T-helper 17 cell (primary cell): ENCODE data around the gene LSM14A. TPM values are rescaled to one million over a fixed set of nuclear protein-coding genes. Genes with fewer than 3 reads are reported as not detected.
A peak's percentile ranks its signal among the peaks of the same experiment; 100 is the strongest.
"Not testable (repeated sequence)": the region's sequence is repeated elsewhere in the genome, so short reads cannot be mapped to it uniquely, and the experiment has no call there.

Experiments used
- ATAC-seq: fragments of 150-1000 bp; cut with Tn5 transposase; 2 replicates; pipeline ENCODE4 v1.10.0; 2021; ENCODE audit warnings: mild to moderate bottlenecking, moderate library complexity
- DNase-seq, 3 donors: peaks; one replicate each; pipeline versions ENCODE4 v3.0.0 to v3.0.0-alpha.2; 2020 to 2021
- H3K9me3 ChIP-seq: one replicate; pipeline ENCODE4 v1.7.0; 2013; ENCODE audit warnings: low read length, mild to moderate bottlenecking; ENCODE audit not compliant: control insufficient read depth, poor library complexity, severe bottlenecking
- H3K27ac Mint-ChIP-seq: one replicate; pipeline ENCODE4 v1.8.0; 2022; ENCODE audit warnings: mild to moderate bottlenecking, moderate library complexity, mixed read lengths
- H3K27me3 Mint-ChIP-seq: one replicate; pipeline ENCODE4 v1.8.0; 2022; ENCODE audit warnings: mixed read lengths
- H3K36me3 Mint-ChIP-seq: one replicate; pipeline ENCODE4 v1.8.0; 2022; ENCODE audit warnings: low read depth, mixed read lengths
- H3K4me1 Mint-ChIP-seq: one replicate; pipeline ENCODE4 v1.8.0; 2022; ENCODE audit warnings: mild to moderate bottlenecking, mixed read lengths
- H3K4me3 Mint-ChIP-seq: one replicate; pipeline ENCODE4 v1.8.0; 2022; ENCODE audit warnings: mild to moderate bottlenecking, moderate library complexity, mixed read lengths
- total RNA-seq, 4 donors: library from RNA in 2 of 4; stranded (reverse) in 2 of 4; gene quantifications; one replicate each; pipeline ENCODE4 v1.2.3 and lab custom pipeline; 2022 to 2026

LSM14A gene
- total RNA-seq, 2 donors from 2014 or later: 150 to 177 TPM

DNA sequence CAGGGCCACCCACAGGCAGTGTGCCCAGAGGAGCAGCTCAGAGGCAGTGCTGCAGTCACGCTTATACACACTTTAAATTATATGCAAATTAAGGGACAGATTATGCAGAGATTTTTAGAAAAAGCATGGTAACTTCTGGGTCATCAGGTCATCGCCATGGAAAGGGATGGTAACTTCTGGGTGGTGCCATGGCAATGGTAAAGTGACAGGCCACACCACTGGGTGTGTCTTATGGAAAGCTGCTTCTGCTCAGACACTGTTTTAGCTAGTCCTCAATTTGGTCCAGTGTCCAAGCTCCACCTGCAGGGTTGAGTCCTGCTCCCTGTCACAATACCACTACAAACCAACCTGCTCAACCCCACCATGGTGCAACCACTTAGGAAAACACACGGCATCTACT is 29.9 kb upstream of the LSM14A start:
- no peaks in the 10 kb centered on the region for H3K36me3 Mint-ChIP-seq
- H3K4me1 Mint-ChIP-seq: peaks cover 2% of the 10 kb centered on the region
- no peaks in the 10 kb centered on the region for H3K27me3 Mint-ChIP-seq
- no peak overlapping the region for H3K4me3 Mint-ChIP-seq
- no peak overlapping the region for H3K27ac Mint-ChIP-seq
- DNase-seq (no peak), ATAC-seq (no peak)
- H3K9me3 ChIP-seq: no peaks in the 10 kb centered on the region

DNA sequence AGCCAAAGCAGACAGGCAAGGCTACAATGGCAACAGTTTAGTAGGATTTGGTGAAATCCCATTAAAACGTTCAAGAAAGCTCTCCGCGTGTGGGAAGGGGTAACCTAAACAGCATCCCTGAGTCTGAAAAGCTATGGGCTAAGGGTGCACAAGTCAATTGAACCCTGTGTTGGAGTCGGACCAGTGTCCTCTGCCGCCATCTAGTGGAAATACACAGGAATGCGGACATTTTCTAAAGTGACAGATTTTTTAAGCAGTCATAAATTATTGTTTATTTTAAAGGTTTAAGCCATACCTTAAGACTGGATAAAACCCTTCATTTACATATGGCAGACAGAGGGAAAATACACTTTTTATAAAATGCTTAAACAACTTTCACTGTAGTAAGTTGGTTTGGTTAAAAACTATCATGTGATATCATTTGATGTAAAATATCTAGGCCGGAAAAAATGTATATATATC is 26.5 kb upstream of the LSM14A start:
- H3K9me3 ChIP-seq: no peaks in the 10 kb centered on the region

GRCh38 chr19:34148658-34149185 is 23.6 kb upstream of the LSM14A start:
- Mint-ChIP-seq H3K4me1 (peaks cover 2% of the 10 kb centered on the region), H3K27me3 (peaks cover 6% of the 10 kb centered on the region), H3K4me3 (no peak overlapping the region), H3K27ac (no peak overlapping the region), H3K36me3 (no peaks in the 10 kb centered on the region)
- ATAC-seq (no peak), DNase-seq (no peak)
- no peaks in the 10 kb centered on the region for H3K9me3 ChIP-seq

More for the DNA sequence above, 26.5 kb upstream of the LSM14A start:
- Mint-ChIP-seq H3K4me1 (peaks cover 2% of the 10 kb centered on the region), H3K36me3 (no peaks in the 10 kb centered on the region), H3K4me3 (no peak overlapping the region), H3K27ac (no peak overlapping the region), H3K27me3 (no peaks in the 10 kb centered on the region)
- ATAC-seq (peak; percentile 67), DNase-seq (peak; percentile 12 to 41 (median 24))

DNA sequence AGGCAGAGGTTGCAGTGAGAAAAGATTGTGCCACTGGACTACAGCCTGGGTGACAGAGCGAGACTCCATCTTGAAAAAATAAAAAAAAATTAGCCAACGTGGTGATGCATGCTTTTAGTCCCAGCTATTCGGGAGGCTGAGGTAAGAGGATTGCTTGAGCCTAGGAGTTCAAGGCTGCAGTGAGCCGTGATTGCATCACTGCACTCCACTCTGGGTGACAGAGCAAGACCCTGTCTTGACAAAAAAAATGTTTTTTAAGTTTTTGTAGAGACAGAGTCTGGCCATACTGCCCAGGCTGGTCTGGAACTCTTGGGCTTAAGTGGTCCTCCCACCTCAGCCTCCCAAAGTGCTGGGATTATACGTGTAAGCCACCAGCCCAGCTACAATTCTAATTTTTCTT is 22.4 kb upstream of the LSM14A start:
- no peak for ATAC-seq
- Mint-ChIP-seq H3K4me1 (peaks cover 2% of the 10 kb centered on the region), H3K4me3 (no peak overlapping the region), H3K36me3 (no peaks in the 10 kb centered on the region), H3K27me3 (peaks cover 6% of the 10 kb centered on the region), H3K27ac (no peak overlapping the region)
- DNase-seq: no peak
- no peaks in the 10 kb centered on the region for H3K9me3 ChIP-seq

DNA sequence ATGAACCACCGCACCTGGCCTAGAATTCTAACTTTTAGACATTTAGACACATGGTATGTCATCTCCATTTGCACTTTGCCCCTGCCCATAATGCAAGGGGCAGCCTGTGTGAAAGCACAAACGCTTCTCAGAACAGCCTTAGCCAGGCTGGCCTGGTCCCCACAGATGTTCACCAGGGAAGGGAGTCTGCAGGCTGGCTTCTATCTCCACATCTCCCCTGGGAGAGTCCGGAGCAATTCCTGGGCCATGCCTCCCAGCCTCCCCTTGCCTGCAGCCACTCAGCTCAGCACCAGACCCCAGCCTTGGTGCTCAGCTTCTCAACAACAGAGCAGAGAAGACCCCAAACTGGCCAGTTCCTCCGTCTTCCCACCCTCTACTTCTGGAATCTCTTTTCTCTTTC is 21.7 kb upstream of the LSM14A start:
- H3K27ac Mint-ChIP-seq: peak overlapping the region; percentile 11
- H3K4me1 Mint-ChIP-seq: peaks cover 2% of the 10 kb centered on the region
- no peaks in the 10 kb centered on the region for H3K36me3 Mint-ChIP-seq
- no peak for DNase-seq
- peaks cover 6% of the 10 kb centered on the region for H3K27me3 Mint-ChIP-seq
- ATAC-seq: no peak
- no peak overlapping the region for H3K4me3 Mint-ChIP-seq
- H3K9me3 ChIP-seq: no peaks in the 10 kb centered on the region

GRCh38 chr19:34151439-34151838 is 20.9 kb upstream of the LSM14A start:
- no peak for ATAC-seq
- H3K4me1 Mint-ChIP-seq: peaks cover 2% of the 10 kb centered on the region

DNA sequence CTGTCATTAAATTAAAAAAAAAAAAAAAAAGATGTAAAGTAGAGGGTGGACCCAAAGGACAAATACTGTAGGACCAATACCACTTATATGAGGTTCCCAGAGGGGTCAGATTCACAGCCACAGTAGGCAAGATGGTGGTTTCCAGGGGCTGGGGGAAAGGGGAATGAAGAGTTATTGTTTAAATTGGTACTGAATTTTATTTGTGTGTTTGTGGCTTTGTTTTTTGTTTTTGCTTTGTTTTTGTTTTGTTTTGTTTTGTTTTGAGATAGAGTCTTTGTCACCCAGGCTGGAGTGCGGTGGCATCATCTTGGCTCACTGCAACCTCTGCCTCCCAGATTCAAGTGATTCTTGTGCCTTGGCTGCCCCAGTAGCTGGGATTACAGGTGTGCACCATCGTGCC is 17.9 kb upstream of the LSM14A start:
- Mint-ChIP-seq H3K36me3 (no peaks in the 10 kb centered on the region), H3K4me1 (peaks cover 2% of the 10 kb centered on the region), H3K27ac (no peak overlapping the region), H3K27me3 (peaks cover 6% of the 10 kb centered on the region), H3K4me3 (no peak overlapping the region)
- ATAC-seq (no peak), DNase-seq (no peak)
- H3K9me3 ChIP-seq: no peaks in the 10 kb centered on the region

More at GRCh38 chr19:34151439-34151838, 20.9 kb upstream of the LSM14A start:
- Mint-ChIP-seq H3K27ac (no peak overlapping the region), H3K27me3 (peaks cover 6% of the 10 kb centered on the region), H3K4me3 (no peak overlapping the region), H3K36me3 (no peaks in the 10 kb centered on the region)
- no peak for DNase-seq
- H3K9me3 ChIP-seq: no peaks in the 10 kb centered on the region

DNA sequence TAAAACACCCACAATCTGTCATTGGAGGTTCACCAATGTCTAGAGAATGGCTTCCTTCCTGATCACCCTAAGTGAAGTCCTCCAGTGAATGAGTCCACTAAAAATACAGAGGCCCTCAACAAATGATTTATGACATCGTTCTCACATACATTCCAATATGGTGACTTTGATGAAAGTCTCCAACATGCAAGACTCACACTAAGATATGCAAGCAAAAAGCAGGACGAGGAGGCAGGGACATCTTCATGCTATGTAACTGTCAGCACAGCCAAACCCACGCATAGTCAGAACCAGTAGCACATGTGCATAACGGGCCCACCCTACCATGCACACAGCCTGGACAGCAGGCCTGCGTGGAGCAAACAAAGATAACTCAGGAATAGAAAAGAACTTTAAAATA is 16.6 kb upstream of the LSM14A start:
- peaks cover 6% of the 10 kb centered on the region for H3K27me3 Mint-ChIP-seq
- peaks cover 2% of the 10 kb centered on the region for H3K4me1 Mint-ChIP-seq
- H3K36me3 Mint-ChIP-seq: no peaks in the 10 kb centered on the region
- no peak overlapping the region for H3K27ac Mint-ChIP-seq
- no peak overlapping the region for H3K4me3 Mint-ChIP-seq
- DNase-seq (no peak), ATAC-seq (no peak)
- no peaks in the 10 kb centered on the region for H3K9me3 ChIP-seq

GRCh38 chr19:34158966-34159365 is 13.3 kb upstream of the LSM14A start:
- H3K4me1 Mint-ChIP-seq, H3K27ac Mint-ChIP-seq, H3K27me3 Mint-ChIP-seq, H3K36me3 Mint-ChIP-seq, H3K4me3 Mint-ChIP-seq, ATAC-seq, H3K9me3 ChIP-seq, DNase-seq: not testable (repeated sequence)

DNA sequence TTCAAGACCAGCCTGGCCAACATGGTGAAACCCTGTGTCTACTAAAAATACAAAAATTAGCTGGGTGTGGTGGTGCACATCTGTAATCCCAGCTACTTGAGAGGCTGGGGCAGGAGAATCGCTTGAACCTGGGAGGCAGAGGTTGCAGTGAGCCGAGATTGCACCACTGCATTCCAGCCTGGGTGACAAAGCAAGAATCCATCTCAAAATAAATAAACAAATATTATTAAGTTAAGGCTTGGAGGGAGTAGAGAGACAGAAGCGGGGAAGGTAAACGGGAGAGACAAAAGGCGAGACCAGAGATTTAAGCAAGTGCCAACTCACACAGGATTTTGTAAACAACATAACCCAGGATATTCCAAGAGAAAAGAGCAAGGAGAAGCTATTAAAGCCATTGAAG is 12.8 kb upstream of the LSM14A start:
- DNase-seq, H3K4me1 Mint-ChIP-seq, H3K27ac Mint-ChIP-seq, H3K4me3 Mint-ChIP-seq, H3K36me3 Mint-ChIP-seq, H3K27me3 Mint-ChIP-seq, H3K9me3 ChIP-seq, ATAC-seq: not testable (repeated sequence)

- not testable (repeated sequence) for H3K9me3 ChIP-seq, ATAC-seq, H3K36me3 Mint-ChIP-seq, H3K4me1 Mint-ChIP-seq, DNase-seq, H3K4me3 Mint-ChIP-seq, H3K27ac Mint-ChIP-seq, H3K27me3 Mint-ChIP-seq
Observed at GRCh38 chr19:34161902-34162301, 10.4 kb upstream of the LSM14A start.

DNA sequence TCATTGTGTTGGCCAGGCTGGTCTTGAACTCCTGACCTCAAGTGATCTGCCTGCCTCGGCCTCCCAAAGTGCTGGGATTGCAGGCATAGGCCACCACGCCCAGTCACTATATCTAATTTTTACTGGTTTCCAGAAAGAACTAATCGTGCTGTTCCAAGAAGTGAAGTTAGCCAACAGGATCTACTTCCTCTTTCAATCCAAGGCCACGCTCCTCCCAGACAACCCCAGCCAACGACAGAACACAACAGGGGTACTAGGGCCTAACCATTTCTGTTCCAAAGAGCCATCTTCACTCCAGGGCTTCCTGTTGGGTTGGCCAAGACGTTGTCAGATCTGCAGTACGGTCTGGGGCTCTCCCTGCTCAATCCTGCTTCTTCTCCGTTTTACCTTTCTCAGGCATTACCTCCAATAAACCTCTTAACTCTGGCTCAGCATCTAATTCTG is 7.0 kb upstream of the LSM14A start:
- DNase-seq (no peak), ATAC-seq (no peak)
- Mint-ChIP-seq H3K4me1 (peaks cover 2% of the 10 kb centered on the region), H3K27me3 (no peaks in the 10 kb centered on the region), H3K27ac (no peak overlapping the region), H3K36me3 (no peaks in the 10 kb centered on the region), H3K4me3 (no peak overlapping the region)
- no peaks in the 10 kb centered on the region for H3K9me3 ChIP-seq

- Mint-ChIP-seq H3K4me1 (peaks cover 24% of the 10 kb centered on the region), H3K27ac (peak overlapping the region; percentile 61)
- not testable (repeated sequence) for DNase-seq, H3K36me3 Mint-ChIP-seq, H3K9me3 ChIP-seq, ATAC-seq, H3K4me3 Mint-ChIP-seq, H3K27me3 Mint-ChIP-seq
Observed at GRCh38 chr19:34169475-34170199, 2.7 kb upstream of the LSM14A start.

DNA sequence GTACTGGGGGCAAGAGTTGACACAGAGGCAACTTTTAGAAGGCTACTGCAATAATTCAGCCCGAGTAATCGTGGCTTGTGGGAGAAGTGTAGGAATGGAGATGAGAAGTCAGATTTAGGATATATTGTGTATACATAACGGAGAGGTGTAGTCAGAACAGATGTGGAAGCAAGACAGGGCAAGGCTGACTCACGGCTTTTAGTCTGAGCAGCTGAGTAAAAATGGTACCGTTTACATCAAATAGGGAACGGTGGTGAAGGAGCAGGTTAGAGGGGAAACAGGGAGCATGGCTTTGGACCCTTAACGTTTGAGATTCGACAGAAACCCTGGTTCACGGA is 796 bp upstream of the LSM14A start:
- no peaks in the 10 kb centered on the region for H3K27me3 Mint-ChIP-seq
- H3K4me3 Mint-ChIP-seq: peak overlapping the region; percentile 90
- DNase-seq: no peak
- no peak for ATAC-seq
- H3K9me3 ChIP-seq: no peaks in the 10 kb centered on the region
- H3K36me3 Mint-ChIP-seq: no peaks in the 10 kb centered on the region
- peaks cover 33% of the 10 kb centered on the region for H3K4me1 Mint-ChIP-seq
- H3K27ac Mint-ChIP-seq: peak overlapping the region; percentile 98
